GM19238 (cell line): Measurements from ENCODE around the gene LRRC72.

Experiments used
- DNase-seq: peaks from one replicate; pipeline ENCODE4 v3.0.0; 2011; ENCODE audit warnings: low spot score; ENCODE audit not compliant: insufficient read length

The LRRC72 gene

DNA sequence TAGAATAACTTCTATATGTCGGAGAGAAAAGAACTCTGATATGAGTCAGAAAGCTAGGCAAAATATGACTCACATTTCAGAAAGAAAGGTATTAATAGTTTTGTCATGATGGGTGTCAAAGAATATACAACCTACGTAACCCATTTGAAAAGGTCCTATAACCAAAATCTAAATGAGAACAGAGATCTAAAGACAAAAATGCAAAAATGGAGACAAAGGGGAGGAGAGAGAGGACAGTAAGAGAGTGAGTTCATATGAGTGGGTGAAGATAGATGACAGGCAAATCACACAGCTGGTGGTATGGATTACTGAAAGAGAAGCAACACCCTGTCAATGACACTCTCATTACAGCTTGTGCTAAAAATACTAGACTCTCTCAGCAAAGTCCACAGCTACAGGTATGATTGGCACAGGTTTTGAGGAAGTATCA is 93.4 kb downstream of the LRRC72 start:
- no peak for DNase-seq

DNA sequence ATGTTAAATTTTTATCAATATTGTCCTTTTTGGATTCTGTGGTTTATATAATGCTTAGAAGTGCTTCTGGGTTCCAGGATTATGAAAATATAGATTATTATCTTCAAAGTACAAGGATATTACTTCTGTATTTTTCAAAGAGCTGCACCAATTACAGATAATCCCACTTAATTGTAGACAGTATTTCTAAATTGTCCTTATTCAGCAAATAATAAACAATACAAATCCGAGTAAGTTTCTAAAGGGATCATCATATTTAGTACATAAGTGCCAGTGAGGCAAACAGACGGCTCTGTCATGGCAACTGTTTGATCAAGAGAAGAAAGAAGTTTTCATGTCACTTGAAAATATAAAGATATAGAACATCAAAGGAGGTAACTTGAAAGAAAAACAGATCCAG is 99.8 kb downstream of the LRRC72 start:
- no peak for DNase-seq

GRCh38 chr7:16627236-16627635 is 100.6 kb downstream of the LRRC72 start:
- no peak for DNase-seq

DNA sequence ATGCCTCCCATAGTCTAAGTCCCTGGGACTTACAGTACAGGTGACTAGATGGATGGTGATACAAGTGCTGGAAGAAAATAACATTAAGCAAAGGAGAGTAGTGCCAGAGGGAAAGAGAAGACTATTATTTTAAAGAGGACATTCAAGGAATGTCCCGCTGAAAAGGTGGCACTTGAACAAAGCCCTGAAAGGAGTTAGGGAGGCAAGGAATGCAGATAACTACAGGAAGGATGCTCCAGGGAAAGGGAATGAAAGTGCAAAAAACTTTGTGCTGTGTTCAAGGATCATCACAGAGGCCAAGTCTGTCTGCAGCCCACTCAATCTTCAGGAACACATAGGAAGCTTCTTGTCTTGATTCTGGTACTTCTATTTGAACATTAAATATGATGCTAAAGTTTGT is 104.0 kb downstream of the LRRC72 start:
- DNase-seq = no peak
